Muscle of back (tissue), 11 donors: ENCODE measurements around the gene AR. TPM values are rescaled to one million over a fixed set of nuclear protein-coding genes. Genes with fewer than 3 reads are reported as not detected.
"Not testable (repeated sequence)": the region's sequence is repeated elsewhere in the genome, so short reads cannot be mapped to it uniquely, and the experiment has no call there.

Experiments
- DNase-seq, 3 donors: peaks; one replicate each; pipeline versions ENCODE4 v3.0.0 to v3.0.0-alpha.2; 2013
- polyA plus RNA-seq, 10 donors: library from polyadenylated mRNA; unstranded; fragments of 120-200 nt; gene quantifications; one replicate each; pipeline ENCODE4 v1.2.1, GENCODE V29; 2013; ENCODE audit not compliant: insufficient read length in 10 of 10

The AR gene
- polyA plus RNA-seq, 10 donors = 4.5 to 9.8 (median 8.3) TPM

DNA sequence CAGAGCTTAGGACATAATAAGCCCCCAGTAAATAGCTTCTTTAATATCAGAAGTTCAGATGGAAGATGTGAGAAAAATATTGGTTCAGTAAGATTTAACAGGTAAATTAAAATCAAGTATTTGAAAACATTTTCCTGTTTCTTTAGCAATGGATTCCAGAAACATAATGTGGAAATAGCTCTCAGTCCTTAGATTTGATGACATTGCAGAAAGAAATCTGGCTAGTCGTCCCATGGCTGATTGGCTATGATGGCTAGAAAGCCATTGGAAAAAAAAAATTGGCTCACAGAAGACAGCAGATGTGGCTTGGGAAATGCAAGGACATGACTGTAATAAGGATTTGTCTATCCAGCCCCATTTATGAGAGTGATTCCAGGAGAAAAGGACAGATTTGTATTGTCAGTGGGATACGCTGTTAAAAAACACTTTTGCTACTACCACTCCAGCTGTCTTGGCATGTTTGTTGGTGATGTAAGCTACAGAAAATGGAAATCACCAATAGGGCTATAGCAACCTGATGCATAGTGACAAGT lies 78.3 kb downstream of the AR start:
- DNase-seq = peak in 2 of 3 donors; percentile 27 to 36

DNA sequence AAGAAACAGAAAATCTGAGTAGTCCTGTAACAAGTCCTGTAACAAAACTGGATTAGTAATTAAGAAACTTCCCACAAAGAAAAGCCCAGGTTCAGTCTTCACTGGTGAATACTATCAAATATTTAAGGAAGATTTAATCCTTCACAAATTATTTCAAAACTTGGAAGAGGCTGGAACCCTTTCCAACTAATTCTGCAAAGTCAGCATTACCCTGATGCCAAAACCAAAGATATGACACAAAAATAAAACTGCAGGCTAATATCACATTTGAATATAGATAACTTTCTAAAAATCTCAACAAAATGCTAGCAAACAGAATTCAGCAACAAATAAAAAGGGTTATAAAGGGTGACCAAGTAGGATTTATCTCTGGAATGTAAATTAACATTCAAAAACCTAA lies 80.5 kb downstream of the AR start:
- DNase-seq = no peak

DNA sequence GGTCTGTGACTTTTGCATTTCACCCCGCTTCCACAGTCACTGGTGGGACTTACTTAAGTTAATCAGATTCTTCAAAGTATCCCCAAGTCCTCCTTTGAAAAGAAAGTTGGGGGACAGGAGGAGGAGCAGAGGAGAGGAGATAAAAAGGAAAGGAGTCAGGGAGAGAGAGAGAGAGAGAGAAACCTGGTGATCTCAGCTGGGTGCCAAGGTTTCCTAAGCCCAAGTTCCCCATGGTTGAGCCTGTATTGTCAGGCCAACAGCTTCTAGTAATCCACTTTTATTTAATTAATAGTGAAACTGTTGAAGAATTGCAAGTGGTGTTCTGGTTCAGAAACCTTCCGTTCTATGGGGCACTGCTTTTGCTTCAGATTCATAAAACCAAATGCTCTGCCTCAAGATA lies 91.6 kb downstream of the AR start:
- no peak for DNase-seq

DNA sequence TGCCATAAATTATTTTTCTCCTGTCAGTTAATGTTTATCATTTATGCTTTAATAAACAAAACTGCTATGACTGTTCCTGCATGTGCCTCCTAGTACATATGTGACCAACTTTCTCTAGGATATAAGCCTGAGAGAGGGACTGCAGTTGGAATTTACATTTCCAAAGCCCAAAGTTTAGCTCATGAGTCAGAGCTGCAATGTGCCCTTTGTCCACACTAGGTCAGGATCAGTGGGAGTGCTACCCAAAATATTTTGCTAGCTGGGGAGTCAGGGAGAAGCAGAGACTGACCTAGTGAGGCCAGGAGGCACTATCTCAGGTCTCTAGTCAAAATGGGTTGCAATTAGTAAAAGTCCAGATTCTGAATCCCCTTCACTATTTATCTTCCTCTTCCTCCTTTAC lies 92.7 kb downstream of the AR start:
- no peak for DNase-seq

DNA sequence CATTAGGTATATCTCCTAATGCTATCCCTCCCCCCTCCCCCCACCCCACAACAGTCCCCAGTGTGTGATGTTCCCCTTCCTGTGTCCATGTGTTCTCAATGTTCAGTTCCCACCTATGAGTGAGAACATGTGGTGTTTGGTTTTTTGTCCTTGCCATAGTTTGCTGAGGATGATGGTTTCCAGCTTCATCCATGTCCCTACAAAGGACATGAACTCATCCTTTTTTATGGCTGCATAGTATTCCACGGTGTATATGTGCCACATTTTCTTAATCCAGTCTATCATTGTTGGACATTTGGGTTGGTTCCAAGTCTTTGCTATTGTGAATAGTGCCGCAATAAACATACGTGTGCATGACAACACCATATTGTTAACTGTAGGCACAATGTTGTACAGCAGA lies 93.5 kb downstream of the AR start:
- DNase-seq = not testable (repeated sequence)

DNA sequence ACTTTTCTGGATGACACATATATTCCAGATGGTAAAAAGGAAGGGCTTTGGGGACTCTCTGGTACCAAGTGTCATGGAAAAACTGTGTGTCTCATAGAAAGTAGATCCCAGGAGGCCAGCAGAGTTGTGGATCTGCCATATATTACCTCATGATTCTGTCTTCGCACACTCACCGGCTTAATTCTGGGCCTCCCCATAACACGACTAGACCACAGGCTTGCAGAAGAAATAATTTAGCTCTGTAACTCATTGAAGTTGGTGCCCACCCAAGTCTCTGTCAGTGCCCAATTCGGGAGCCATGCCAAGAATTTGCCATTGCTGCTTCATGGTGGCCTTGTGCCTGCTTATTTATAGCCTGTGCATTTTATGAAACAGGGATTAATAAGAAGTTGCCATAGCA lies 104.5 kb downstream of the AR start:
- peak in 1 of 3 donors; percentile 0 for DNase-seq

DNA sequence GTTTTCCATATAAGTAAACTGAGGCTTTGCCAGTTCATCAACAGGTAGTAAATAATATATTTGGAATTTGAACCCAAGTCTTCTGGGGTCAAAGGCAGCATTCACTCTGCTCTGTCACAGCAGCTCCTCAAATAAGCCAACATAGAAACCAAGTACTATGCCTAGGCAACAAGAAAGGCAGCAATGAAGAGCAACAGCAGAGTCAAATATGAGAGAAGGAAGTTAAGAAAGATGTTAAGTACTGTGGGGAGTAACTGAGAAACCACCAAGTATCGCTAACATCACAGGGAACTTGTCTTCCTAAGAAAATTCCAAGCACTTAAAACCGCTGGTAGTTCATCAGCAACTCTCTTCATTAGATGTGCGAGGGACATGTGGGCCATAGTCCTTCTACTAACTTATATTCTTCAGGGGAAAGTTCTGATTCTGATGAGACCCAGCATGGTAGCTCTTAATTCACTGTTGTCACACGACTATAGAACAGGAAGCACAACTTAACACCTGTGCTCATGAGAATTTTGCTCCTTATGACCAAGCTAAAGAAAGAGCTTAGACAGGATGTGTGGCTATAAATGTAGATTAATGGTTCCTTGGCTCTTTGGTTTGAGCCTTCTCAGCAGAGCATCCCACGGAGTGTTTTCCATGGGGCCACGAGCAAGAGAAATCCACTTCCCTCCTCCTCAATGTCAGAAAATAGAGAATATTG lies 107.8 kb downstream of the AR start:
- no peak for DNase-seq

DNA sequence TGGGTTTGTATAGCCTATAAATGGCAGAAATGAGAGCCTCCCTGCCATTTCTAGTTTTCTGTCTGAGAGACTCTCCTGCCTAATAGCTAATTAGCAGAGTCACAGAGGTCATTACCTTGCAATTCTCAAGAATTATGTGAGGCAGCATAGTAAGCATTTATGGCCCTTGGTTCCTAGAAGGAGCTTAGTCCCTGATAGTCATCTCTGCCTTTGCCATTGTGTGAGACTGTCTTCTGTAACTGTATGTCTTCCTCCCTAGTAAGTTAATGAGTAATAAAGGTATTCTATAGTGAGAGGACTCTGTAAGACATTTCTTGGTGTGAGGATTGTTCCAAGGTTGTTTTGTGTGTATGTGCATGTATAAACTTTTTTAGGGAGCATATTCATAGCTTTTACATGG lies 108.7 kb downstream of the AR start:
- no peak for DNase-seq

DNA sequence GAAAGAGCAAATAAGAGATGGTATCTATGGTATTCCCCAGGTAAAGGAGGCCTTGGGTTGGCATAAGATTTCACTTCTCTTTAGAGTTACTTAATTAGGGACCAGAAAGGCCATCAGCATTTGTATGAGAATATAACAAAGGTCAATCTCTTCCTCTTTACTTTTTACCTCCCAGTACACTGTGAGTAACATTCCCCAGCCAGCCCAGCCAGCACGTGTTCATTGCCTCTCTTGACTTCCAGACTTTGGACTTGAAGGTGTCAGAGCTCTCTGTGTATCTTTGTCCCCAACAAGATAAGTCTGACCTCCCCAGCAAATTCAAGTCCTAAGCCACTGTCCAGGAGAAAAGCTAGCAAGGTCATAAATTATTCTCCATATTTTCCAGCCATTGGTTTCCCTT lies 110.5 kb downstream of the AR start:
- DNase-seq = no peak

DNA sequence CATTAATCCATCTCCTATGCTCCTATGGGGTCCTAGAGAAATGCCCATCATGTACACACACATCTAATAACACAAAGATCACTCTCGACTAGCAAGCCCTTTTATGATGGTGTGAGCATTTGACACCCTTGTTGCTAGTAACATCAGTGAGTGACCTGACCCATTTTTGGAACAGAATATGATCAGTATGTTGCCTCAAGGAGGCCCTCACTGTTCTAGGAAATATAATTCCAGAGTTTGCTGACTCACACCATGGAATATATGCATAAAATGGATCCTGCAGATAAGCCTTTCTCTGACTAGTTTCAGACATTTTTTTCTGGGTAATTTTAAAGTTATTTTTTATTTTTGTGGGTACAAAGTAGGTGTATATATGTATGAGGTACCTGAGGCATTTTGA lies 121.8 kb downstream of the AR start:
- DNase-seq = no peak

DNA sequence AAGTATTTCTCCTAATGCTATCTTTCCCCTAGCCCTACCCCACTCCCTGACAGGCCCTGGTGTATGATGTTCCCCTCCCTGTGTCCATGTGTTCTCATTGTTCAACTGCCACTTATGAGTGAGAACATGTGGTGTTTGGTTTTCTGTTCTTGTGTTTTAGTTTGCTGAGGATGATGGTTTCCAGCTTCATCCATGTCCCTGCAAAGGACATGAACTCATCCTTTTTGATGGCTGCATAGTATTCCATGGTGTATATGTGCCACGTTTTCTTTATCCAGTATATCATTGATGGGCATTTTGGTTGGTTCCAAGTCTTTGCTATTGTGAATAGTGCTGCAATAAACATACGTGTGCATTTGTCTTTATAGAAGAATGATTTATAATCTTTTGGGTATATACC lies 126.9 kb downstream of the AR start:
- not testable (repeated sequence) for DNase-seq

DNA sequence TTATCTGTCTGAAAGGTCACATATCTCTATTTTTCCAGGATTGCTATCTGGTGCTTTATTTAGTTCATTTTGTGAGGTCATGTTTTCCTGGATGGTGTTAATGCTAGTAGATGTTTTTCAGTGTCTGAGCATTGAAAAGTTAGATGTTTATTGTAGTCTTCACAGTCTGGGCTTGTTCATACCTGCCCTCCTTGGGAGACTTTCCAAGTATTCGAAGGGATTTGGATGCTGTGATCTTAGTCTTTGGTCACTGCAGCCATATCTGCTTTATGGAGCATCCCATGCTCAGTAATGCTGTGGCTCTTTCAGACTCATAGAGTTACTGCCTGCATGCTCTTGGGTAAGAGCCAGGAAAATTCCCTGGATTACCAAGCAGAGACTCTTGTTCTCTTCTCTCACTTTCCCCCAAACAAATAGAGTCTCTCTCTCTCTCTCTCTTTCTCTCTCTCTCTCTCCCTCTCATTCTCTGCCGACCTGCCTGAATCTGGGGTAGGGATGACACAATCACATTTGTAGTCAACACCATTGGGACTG lies 130.0 kb downstream of the AR start:
- DNase-seq = peak in 1 of 3 donors; percentile 5

DNA sequence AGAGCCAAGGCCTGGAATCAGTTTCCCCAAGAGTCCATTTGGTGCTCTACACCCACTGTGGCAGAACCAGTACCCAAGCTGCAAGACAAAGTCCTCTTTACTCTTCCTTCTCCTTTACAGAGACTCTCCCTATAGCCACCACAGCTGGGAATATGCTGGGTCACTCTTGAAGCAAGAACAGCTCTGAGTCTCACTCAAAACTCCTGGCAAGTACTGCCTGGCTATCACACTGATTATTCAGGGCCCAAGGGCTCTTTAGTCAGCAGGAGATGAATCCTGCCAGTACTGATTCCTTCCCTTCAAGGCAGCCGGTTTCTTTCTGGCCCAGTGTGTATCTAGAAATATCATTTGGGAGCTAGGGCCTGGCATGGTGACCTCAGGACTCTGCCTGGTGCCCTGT lies 130.9 kb downstream of the AR start:
- no peak for DNase-seq

DNA sequence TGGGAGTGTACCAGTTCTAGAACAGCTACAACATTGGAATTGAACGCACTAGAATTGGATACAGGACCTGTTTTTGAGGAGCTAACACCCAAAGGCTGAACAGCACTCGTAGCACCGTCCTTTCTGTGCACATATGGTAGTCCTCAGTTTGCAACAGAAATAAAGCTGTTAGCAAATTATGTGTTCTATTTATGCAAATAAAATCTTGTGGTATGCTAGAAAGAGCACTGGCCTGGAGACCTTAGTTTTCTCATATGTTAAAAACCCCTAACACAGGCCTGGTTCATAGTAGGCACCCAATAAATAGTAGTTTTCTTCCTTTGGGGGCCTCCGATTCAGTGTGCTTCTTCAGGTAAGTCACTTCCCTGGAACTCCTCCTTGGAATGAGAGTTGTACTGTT lies 140.3 kb downstream of the AR start:
- DNase-seq = no peak

DNA sequence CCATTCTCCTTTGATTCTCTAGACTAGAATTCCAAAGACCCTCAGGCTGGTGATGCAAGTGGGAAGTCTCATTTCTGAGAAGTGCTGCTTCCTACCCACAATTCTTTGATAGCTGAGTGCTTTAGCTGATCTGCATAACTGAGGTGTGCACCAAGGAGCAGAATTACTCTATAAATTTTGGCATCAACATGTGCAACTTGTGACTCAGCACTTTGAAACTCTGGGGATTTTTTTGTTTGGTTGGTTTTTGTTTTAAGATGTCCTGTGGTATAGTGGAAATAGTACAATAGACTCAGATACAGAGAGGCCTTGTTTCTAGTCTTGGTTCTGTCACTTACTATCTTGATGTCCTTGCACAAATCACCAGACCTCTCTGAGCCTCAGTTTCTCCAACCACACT lies 148.4 kb downstream of the AR start:
- peak in 1 of 3 donors; percentile 1 for DNase-seq

DNA sequence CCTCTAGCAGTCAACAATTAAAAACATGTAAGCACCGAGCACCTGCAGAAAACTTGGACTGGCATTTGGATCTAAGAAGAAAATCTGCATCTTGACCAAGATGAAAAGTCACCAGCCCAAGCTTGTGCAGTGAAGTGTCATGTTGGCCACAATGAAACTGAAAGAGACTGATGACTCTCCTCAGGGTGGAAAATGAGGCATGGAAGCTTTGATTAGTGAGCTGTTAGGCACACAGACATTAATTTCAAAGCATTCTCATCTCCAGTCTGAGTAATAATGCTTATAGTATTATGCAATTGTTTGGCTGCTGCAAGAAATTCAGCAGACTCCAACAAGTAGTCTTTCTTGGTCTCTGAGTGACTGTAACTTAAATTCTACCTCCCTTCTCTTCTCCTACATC lies 150.1 kb downstream of the AR start:
- DNase-seq = no peak

DNA sequence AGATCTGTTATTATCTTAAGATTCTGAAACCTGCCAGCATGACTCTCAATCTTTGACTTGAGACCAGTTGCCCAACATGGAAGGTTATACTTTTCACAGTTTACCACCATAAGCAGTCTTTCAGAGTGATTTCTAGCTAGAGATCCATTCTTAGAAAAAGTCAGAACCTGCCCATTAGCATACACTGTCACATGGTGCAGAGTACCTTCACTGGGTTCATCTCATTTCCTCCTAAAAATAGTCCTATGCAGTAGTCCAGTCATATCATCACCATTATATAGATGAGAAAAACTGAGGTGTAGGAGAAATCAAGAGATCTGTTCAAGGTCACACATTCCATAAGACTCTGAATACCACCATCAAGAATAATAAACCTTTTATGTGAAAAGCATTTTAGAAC lies 153.6 kb downstream of the AR start:
- no peak for DNase-seq

DNA sequence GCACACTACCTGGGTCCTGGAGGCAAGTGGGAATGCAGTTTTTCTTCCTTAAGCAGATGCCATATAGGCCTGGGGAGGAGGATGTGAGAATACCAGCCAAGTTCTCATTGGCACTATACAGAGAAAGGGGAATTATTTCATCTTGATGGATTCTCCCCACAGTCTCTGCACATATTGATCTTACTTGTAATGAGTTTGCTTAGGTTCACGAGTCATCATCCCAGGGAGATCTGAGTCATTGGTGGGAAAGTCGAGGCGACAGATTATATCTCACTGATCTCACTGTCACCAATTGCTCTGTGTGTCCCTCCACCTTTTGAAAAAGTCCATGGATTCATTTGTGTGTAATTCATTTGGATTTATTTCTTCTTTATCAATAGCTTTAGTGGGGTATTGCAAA lies 156.8 kb downstream of the AR start:
- no peak for DNase-seq

DNA sequence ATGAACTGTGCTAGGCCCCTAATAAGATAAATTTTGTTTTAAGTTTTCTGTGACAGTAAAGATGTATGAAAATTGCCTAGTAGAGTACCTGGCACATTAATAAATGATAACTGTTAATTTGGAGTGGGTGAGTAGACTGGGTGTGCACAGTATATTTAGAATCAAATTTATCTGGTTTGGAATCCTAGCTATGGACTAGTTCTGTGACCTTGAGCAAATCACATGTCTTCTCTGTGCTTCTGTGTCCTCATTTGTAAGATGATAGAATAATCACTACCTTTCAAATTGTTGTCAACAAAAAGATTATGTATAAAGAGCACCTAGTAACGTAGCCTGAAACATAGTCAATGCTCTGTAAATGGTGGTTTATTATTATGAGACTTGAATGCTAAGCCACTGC lies 170.2 kb downstream of the AR start:
- no peak for DNase-seq

DNA sequence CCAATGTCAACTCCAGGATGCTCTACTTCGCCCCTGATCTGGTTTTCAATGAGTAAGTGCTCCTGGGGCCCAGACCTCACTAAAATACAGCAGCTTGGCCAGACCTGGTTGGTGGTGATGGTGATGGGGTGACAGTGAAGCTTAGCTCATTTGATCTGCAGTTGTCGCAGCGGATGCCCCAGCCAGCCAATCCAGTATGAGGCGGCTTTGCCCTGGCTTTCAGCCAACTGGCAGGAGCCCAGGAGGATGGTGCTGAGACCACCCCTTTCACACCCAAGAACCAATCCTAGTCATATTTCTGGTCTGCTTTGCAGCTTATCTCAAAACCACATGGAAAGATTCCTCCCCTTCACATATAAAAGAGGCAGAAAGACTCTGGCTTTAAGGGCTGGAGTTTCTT lies 173.8 kb downstream of the AR start:
- DNase-seq = no peak

DNA sequence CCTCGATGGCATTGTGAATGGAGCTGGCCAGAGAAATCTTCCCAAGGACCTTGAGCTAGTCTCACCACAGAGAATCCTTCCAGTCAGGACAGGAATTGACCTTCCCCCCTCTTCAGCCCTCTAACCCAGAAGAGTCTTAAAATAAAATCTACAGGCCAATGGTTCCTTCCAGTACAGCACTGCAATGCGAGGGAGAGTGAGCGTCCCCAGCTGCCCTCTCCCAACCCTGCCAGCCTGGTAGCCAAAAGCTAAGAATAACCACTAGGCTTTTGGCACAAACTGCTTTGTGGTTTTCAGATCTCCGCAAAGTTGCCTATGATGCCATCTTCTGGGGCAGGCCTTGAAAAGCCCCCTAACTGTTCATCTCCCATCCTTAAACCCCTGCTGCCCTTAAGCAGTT lies 175.1 kb downstream of the AR start:
- no peak for DNase-seq

DNA sequence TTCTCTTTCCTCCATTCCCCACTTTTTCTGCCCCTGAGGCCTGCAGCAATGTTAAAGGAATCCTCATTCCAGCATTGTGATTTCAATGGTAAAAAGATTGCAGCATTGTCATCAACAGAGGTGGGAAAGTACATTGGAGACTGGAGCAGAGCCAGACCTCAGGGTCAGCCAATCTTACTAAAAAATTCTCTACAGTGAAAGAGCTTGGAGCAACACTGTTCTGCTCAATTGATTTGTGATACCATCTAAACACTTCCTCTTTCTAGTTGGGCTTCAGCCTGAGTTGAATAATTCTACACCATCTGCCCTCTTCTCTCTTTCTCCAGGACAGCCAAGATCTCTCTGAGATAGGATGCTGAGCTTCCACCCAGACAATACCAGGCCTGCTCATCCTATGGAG lies 176.5 kb downstream of the AR start:
- no peak for DNase-seq

DNA sequence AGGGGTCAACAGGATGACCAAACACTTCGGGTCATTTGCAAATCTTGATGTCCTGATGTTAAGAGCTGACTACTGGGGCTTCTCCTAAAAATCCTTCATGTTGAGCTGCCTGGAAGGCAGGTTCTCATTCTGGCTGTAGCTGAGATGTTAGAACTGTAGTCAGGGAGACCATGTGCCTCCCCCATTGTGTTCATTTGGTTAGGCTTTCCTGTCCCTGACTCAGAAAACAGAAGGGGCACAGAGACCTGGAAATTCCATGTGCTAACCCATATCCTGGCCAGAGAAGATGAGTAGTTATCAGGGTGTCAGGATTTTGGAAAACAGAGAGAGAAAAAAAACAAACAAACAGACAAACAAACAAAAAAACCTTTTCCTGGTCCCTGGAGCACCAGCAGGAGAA lies 177.5 kb downstream of the AR start:
- no peak for DNase-seq
